SH-SY5Y (cell line): ENCODE results near the gene USP38.

Source experiments
- GATA2 ChIP-seq: IDR thresholded peaks from 2 replicates; pipeline ENCODE4 v1.6.1; 2011; ENCODE audit warnings: mild to moderate bottlenecking, low read depth, low read length
- GATA3 ChIP-seq: IDR thresholded peaks from 2 replicates; pipeline ENCODE4 v1.6.1; 2011; ENCODE audit warnings: low read depth, mild to moderate bottlenecking, low read length, moderate library complexity

DNA sequence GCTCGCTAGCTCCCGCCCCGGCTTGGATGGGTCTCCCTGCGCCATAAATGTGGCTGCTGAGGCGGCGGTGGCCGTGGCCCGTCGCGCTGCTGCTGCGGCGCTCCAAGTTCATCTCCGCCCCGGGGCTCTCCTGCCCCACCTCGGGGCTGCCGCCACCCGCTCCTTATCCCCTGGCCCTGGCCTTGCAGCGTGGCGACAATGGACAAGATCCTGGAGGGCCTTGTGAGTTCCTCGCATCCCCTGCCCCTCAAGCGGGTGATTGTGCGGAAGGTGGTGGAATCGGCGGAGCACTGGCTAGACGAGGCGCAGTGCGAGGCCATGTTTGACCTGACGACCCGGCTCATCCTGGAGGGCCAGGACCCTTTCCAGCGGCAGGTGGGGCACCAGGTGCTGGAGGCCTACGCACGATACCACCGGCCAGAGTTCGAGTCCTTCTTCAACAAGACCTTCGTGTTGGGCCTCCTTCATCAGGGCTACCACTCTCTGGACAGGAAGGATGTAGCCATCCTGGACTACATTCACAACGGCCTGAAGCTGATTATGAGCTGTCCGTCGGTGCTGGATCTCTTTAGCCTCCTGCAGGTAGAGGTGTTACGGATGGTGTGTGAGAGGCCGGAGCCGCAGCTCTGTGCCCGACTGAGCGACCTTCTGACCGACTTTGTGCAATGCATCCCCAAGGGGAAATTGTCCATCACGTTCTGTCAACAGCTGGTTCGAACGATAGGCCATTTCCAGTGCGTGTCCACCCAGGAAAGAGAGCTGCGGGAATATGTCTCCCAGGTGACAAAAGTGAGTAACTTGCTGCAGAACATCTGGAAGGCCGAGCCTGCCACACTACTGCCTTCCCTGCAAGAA lies 763 bp downstream of the USP38 start:
- no peak for TF ChIP-seq GATA2
- TF ChIP-seq GATA3, result no peak
